Thoracic aorta (tissue), 2 donors: ENCODE measurements around the gene MRPS2. TPM values are rescaled to one million over a fixed set of nuclear protein-coding genes. Genes with fewer than 3 reads are reported as not detected.
"Not testable (repeated sequence)": the region's sequence is repeated elsewhere in the genome, so short reads cannot be mapped to it uniquely, and the experiment has no call there.

Source experiments
- ATAC-seq: fragments of 150-250 bp; one replicate; pipeline ENCODE4 v1.8.0; 2017; ENCODE audit warnings: low read depth; ENCODE audit not compliant: insufficient number of reproducible peaks, low FRiP score
- DNase-seq: peaks from one replicate; pipeline ENCODE4 v3.0.0-alpha.2; 2020; ENCODE audit warnings: low spot score
- H3K27ac ChIP-seq, 2 donors: fragments of 200-600 bp; sonication (generic); 1 replicate in 1 of 2; 2 replicates in 1 of 2; pipeline ENCODE4 v1.5.1; 2016; ENCODE audit warnings: mild to moderate bottlenecking in 2 of 2, moderate library complexity in 2 of 2
- H3K27me3 ChIP-seq: fragments of 200-600 bp; sonication (generic); replicated peaks from 2 replicates; pipeline ENCODE4 v1.6.0; 2016; ENCODE audit warnings: mild to moderate bottlenecking; ENCODE audit not compliant: insufficient read depth
- H3K36me3 ChIP-seq: fragments of 200-600 bp; sonication (generic); one replicate; pipeline ENCODE4 v1.5.1; 2016
- H3K4me1 ChIP-seq, 2 donors: fragments of 200-600 bp; sonication (generic); 1 replicate in 1 of 2; 2 replicates in 1 of 2; pipeline versions ENCODE4 v1.5.1 to v1.6.0; 2016; ENCODE audit warnings: low read depth in 2 of 2, mild to moderate bottlenecking in 1 of 2; ENCODE audit not compliant: control insufficient read depth in 1 of 2
- H3K4me3 ChIP-seq: fragments of 200-600 bp; sonication (generic); 2 replicates; pipeline ENCODE4 v1.5.1; 2016; ENCODE audit warnings: mild to moderate bottlenecking
- H3K9me3 ChIP-seq: fragments of 200-600 bp; sonication (generic); 2 replicates; pipeline ENCODE4 v1.5.1; 2016
- total RNA-seq, 2 donors: library from RNA; depleted of rRNA; stranded (reverse); fragments of >200 nt; gene quantifications; one replicate each; pipeline versions ENCODE4 v1.1.0 to v1.2.3, GENCODE V29; 2016
- TF ChIP-seq, protein P1 (sequence below): fragments of 200-600 bp; sonication (generic); IDR thresholded peaks from one replicate; pipeline ENCODE4 v1.5.1; 2019; ENCODE audit warnings: antibody characterized with exemption

The MRPS2 gene
- total RNA-seq, 2 donors from 2014 or later, result 31.5 to 32.2 TPM

- Histone ChIP-seq H3K4me1 (no peaks in the 10 kb centered on the region), H3K4me3 (no peak overlapping the region), H3K27ac (no peak overlapping the region), H3K36me3 (no peaks in the 10 kb centered on the region), H3K27me3 (no peaks in the 10 kb centered on the region), H3K9me3 (no peaks in the 10 kb centered on the region)
- ATAC-seq (no peak), DNase-seq (no peak)
- TF ChIP-seq, protein P1, sequence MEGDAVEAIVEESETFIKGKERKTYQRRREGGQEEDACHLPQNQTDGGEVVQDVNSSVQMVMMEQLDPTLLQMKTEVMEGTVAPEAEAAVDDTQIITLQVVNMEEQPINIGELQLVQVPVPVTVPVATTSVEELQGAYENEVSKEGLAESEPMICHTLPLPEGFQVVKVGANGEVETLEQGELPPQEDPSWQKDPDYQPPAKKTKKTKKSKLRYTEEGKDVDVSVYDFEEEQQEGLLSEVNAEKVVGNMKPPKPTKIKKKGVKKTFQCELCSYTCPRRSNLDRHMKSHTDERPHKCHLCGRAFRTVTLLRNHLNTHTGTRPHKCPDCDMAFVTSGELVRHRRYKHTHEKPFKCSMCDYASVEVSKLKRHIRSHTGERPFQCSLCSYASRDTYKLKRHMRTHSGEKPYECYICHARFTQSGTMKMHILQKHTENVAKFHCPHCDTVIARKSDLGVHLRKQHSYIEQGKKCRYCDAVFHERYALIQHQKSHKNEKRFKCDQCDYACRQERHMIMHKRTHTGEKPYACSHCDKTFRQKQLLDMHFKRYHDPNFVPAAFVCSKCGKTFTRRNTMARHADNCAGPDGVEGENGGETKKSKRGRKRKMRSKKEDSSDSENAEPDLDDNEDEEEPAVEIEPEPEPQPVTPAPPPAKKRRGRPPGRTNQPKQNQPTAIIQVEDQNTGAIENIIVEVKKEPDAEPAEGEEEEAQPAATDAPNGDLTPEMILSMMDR, result no peak
Observed at GRCh38 chr9:135533674-135534073, 33.2 kb downstream of the MRPS2 start.

DNA sequence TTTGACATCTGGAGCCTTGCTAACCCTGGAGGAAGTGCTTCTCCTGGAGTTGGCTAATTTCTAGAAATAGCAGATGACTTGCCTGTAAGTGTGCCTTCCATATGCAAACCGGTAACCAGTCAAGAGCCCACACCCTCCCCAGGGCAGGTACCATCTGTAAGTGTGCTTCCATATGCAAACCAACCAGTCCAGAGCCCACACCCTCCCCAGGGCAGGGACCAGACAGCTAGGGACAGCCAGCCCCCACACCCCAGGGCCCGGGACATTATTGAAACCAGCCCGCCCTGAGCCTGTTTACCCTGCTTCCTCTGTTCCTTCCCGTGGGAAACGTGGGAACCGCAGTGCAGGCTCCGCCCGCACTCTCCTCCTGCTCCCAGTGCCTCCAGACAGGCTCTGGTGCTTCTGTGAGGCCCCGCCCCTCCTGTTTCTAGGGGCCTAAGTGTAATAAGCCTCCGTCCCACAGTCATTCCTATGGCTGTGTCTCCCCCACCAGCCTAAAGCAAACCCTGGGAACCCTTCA, 33.8 kb downstream of the MRPS2 start:
- not testable (repeated sequence) for H3K4me1 ChIP-seq, H3K27me3 ChIP-seq, H3K4me3 ChIP-seq, ATAC-seq, H3K36me3 ChIP-seq, H3K27ac ChIP-seq, H3K9me3 ChIP-seq, DNase-seq

- H3K27me3 ChIP-seq, ATAC-seq: not testable (repeated sequence)
Observed at GRCh38 chr9:135534826-135535225, 34.3 kb downstream of the MRPS2 start.

DNA sequence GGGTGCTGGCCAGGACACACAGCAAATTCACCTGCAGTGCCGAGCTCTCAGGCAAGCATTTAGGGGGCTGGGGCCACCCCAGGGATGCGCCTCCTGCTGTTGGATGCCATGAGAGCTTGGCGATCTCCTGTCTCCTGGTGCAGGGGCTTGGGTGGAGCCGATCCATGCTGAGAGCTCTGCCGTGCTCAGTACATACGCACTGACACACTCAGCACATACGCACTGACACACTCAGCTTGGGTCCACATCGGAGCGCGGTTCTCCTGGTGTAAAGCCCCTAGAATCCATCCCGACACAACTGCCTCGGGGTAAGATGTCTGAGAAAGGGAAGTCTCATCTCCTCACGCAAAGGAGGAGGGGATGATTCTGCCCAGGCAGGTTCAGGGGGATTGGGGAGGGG, 35.1 kb downstream of the MRPS2 start:
- H3K9me3 ChIP-seq, H3K36me3 ChIP-seq, H3K4me1 ChIP-seq, H3K27me3 ChIP-seq, H3K27ac ChIP-seq, DNase-seq, H3K4me3 ChIP-seq, ATAC-seq: not testable (repeated sequence)

More at GRCh38 chr9:135534826-135535225, 34.3 kb downstream of the MRPS2 start:
- H3K36me3 ChIP-seq, H3K4me1 ChIP-seq, H3K27ac ChIP-seq, H3K9me3 ChIP-seq, H3K4me3 ChIP-seq, DNase-seq: not testable (repeated sequence)

DNA sequence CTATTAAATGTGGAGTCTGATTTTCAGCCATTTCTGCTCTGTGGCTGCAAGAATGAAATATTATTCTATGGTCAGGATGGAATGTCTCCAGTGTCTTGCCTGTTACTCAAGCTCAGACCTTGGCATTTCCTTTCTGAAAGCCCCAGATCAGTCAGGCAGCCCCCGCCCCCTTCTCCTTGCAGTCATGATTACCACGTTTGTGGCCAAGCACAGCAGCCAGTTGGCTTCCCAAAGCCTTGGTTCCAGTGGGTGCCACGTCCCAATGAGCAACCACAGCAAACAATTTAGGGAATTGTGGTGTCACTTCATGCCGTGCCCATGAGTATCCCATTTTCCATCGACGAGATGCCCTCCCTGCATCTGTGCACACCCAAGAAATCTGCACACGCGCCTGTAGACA, 35.7 kb downstream of the MRPS2 start:
- TF ChIP-seq, protein P1, result no peak
- no peaks in the 10 kb centered on the region for H3K27me3 ChIP-seq
- DNase-seq, result no peak
- H3K9me3 ChIP-seq, result no peaks in the 10 kb centered on the region
- ATAC-seq, result no peak
- no peak overlapping the region for H3K27ac ChIP-seq
- H3K4me3 ChIP-seq, result no peak overlapping the region
- no peaks in the 10 kb centered on the region for H3K36me3 ChIP-seq
- H3K4me1 ChIP-seq, result no peaks in the 10 kb centered on the region

GRCh38 chr9:135543262-135543894, 42.9 kb downstream of the MRPS2 start:
- not testable (repeated sequence) for H3K27ac ChIP-seq, DNase-seq, ATAC-seq, H3K27me3 ChIP-seq, H3K36me3 ChIP-seq, H3K9me3 ChIP-seq, H3K4me1 ChIP-seq, H3K4me3 ChIP-seq

DNA sequence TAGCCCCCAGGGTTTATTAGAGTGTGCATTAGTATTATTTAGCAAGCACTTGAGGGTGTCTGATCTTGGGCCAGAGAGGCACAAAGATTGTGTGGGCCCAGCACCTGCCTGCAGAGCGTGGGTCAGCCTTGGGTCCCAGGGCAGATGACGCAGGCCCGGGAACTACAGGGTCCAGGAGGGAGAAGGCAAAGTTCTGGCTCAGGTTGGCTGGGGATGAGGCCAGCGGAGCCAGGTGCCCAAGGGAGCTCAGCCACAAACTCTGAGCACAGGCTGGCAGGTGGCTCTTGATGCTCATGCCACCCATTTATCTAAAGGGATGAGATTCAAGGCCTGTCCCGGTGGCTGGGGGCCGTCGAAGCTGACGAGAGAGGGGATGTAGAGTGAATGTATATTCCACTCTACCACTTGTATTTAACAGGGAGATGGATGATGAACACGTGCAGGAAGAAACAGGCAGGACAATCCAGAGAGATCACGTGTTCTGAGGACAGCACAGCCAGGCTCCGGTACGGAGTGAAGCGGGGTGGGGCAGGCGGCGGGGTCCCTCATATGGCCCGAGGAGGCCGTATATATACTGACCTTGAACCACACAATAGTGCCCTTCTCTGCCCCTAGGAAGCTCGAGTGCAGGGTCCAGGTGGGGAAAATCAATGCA, 44.6 kb downstream of the MRPS2 start:
- no peaks in the 10 kb centered on the region for H3K27me3 ChIP-seq
- no peak overlapping the region for H3K27ac ChIP-seq
- ATAC-seq (no peak), DNase-seq (no peak)
- no peaks in the 10 kb centered on the region for H3K36me3 ChIP-seq
- TF ChIP-seq, protein P1, result no peak
- H3K4me1 ChIP-seq, result no peaks in the 10 kb centered on the region
- no peak overlapping the region for H3K4me3 ChIP-seq
- H3K9me3 ChIP-seq, result no peaks in the 10 kb centered on the region

DNA sequence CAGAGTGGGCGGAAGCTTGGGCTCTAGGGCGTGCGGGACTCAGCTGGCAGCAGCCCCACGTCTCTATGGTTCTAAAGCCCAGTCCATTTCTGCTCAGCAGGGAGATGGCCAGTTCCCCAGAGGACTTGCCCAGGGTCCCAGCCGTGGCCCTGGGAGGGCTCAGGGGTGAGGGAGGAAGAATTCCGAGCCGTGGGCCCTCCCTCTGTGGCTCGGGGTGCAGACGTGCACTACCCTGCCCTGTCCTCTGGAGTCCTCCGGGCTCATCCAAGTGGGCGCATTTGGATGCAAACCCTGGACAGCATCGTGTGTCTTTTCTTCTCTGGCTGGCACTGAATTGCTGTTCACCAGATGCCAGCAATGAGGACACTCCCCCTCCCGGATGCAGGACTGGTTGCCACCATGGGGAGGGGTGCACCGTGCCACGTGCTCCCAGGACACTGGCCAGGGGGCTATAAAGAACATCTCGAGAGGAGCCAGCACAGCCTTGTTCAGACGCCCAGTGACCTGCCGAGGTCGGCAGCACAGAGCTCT, 45.2 kb downstream of the MRPS2 start, which contains the start of gene OBP2A:
OBP2A (plus strand) TSS at position 481 of the 531 bp plus-strand sequence. CDS start 55 bp downstream, outside the sequence.
- not testable (repeated sequence) for H3K4me3 ChIP-seq, H3K9me3 ChIP-seq, H3K27me3 ChIP-seq, H3K27ac ChIP-seq, DNase-seq, H3K4me1 ChIP-seq, H3K36me3 ChIP-seq, ATAC-seq

- not testable (repeated sequence) for H3K4me3 ChIP-seq, H3K27ac ChIP-seq, ATAC-seq, H3K4me1 ChIP-seq, H3K36me3 ChIP-seq, H3K9me3 ChIP-seq, DNase-seq, H3K27me3 ChIP-seq
Observed at GRCh38 chr9:135546792-135547617, 46.5 kb downstream of the MRPS2 start.
